Measurements from ENCODE around the gene STRIP1.

Gene STRIP1

DNA sequence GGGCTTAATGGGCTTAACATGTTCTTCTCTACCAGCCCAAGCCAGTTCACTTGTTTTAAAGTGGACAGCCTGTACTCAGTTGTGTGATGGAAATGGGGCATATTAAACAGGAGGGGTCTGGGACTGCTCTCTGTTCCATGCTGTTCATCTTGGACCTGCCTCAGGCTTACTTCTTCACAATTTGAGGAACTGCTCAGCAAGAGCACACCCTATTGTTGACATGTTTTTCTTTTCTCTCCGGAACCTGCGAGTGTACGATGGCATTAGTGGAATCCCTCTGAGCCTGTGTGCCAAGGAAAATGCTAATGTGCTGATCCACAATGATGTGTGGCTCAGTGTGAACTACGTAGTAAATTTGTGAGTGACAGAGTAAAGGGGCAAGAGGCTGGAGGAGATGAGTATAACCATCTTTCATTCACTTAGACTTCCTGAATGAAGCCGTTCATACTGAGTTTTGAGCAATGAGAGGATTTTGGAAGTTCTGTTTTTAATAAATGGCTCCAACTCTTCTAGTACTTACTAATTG, 43.0 kb upstream of the STRIP1 start:
- no peak overlapping the region for H3K27ac ChIP-seq
- no peak for TF ChIP-seq ZFX (IDR thresholded peaks at IDR 0.05)
- TF ChIP-seq, protein P1, sequence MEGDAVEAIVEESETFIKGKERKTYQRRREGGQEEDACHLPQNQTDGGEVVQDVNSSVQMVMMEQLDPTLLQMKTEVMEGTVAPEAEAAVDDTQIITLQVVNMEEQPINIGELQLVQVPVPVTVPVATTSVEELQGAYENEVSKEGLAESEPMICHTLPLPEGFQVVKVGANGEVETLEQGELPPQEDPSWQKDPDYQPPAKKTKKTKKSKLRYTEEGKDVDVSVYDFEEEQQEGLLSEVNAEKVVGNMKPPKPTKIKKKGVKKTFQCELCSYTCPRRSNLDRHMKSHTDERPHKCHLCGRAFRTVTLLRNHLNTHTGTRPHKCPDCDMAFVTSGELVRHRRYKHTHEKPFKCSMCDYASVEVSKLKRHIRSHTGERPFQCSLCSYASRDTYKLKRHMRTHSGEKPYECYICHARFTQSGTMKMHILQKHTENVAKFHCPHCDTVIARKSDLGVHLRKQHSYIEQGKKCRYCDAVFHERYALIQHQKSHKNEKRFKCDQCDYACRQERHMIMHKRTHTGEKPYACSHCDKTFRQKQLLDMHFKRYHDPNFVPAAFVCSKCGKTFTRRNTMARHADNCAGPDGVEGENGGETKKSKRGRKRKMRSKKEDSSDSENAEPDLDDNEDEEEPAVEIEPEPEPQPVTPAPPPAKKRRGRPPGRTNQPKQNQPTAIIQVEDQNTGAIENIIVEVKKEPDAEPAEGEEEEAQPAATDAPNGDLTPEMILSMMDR (conservative IDR thresholded peaks at IDR 0.05): no peak

DNA sequence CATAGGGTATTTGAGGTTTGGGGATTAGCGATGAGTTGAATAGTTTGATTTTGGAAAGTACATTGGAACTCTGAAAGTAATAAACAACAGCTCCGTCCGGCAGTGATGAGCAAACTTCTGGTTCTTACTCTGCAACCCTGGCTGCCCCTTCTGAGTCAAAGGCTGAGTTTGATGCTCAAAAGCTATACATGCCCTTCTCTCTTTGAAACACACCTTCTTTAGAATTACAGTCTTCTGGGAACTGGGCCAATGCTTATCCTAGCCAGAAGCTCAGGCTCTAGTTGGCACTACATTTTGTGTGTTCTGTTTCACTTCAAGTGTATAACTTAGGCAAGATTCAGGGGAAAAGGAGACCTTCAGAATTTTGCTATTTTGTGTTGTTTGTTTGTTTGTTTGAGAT, 40.5 kb upstream of the STRIP1 start:
- H3K27ac ChIP-seq: no peak overlapping the region
- TF ChIP-seq, protein P1 (conservative IDR thresholded peaks at IDR 0.05): no peak
- no peak for TF ChIP-seq ZFX (IDR thresholded peaks at IDR 0.05)

DNA sequence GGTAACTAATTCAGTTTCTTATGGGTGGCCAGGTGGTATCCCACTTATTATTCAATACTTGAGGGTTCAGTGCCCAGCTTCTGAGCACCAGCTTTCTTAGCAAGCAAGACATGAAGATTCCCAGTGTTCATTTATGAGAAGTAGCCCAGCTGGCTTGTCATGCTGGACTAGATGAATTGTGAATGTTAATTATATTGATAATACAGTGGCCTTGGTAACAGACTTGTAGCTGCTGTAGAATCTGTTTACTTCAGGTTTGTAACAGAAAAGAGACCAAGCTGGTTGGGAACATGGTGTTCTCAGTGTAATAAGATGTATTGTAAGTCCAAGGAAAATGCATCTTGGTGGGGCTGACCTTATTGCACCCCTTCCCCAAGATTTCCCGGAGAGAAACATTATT, 39.8 kb upstream of the STRIP1 start:
- no peak for TF ChIP-seq ZFX (IDR thresholded peaks at IDR 0.05)
- H3K27ac ChIP-seq: no peak overlapping the region

DNA sequence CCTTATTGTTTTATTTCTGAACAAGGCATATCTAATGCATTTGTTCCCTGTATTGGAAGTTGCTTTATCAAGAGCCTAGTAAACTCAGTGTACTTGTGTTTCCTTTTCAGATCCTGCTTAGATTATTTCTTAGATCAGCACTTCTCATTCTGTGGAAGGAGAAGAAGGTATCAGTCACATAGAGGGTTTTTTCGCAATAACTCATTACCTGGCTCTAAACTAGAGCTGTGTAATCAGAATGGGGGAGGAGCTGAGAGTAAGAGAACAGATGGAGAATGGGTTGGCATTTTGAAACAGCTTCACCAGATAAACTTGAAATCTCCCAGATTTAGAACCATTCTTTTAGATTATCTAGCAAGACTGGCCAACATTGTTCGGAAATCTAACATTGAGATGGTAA, 38.9 kb upstream of the STRIP1 start:
- no peak for TF ChIP-seq ZFX (IDR thresholded peaks at IDR 0.05)
- TF ChIP-seq, protein P1 (conservative IDR thresholded peaks at IDR 0.05): no peak
- no peak overlapping the region for H3K27ac ChIP-seq

DNA sequence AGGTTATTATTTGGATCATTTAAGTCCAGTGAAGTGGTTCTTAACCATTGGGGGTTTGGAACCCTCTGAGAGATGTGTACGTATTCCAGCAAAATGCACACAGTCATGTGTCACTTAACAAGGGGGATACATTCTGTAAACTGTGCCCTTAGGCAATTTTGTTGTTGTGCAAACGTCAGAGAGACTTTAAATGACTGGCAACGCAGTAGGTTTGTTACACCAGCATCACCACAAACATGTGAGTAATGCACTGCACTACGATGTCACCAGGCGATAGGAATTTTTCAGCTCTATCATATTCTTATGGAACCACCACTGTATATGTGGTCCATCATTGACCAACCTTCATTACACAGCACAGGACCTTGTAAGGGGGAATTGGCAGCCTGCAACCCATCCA, 37.9 kb upstream of the STRIP1 start:
- TF ChIP-seq, protein P1 (conservative IDR thresholded peaks at IDR 0.05): no peak
- TF ChIP-seq ZFX (IDR thresholded peaks at IDR 0.05): no peak
- H3K27ac ChIP-seq: no peak overlapping the region

DNA sequence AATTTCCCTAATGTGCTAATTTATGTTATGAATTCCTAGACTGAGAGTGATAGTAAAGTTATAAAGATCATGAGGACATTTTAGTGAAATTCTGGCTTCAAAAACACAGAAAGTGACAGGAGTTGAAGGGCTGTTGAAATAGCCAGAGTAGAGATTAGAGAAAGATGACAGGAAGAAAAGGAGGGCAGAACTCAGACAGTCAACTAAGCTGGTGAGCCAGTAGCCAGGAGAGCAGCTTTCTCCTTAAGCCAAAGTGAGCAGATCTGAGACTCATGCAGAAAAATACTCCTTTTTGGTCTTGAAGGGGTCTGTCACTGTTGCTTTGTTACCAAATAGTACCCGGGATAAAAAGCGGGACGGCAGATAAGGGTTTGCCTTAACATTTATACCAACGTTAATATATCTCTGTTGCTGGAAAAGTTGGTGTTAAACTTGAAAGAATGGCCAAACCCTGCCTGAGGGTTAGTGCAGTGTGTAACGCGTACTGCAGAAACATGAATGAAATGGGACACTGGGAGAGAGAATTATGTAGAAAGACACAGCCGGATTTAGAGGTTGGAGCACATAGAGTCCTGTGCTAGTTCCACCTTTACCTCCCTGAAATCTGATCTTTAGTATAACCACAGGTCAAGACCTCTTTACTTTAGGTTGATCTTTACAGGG, 37.1 kb upstream of the STRIP1 start:
- TF ChIP-seq ZFX (IDR thresholded peaks at IDR 0.05): no peak
- TF ChIP-seq, protein P1 (conservative IDR thresholded peaks at IDR 0.05): no peak
- H3K27ac ChIP-seq: peak overlapping the region; percentile 32; the same call in 1 of the 2 replicates

DNA sequence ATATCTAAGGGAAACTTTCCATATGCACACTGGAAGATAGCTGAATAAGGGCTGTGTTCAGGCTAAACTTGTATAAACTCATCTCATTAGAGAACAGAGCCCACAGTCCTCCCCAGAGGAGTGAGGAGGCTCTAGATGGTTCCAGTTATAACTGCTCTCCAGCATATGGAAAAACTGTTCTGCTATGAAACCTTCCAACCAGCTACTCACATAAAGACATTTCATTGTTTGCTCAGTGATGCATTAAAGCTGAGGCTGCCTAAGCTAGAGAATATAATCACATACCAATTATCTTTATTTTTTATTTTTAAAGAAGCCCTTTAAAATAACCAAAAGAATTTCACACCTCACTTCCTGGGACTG, 36.6 kb upstream of the STRIP1 start:
- H3K27ac ChIP-seq: peak overlapping the region; percentile 32; the same call in 1 of the 2 replicates
- TF ChIP-seq, protein P1 (conservative IDR thresholded peaks at IDR 0.05): no peak
- TF ChIP-seq ZFX (IDR thresholded peaks at IDR 0.05): no peak

DNA sequence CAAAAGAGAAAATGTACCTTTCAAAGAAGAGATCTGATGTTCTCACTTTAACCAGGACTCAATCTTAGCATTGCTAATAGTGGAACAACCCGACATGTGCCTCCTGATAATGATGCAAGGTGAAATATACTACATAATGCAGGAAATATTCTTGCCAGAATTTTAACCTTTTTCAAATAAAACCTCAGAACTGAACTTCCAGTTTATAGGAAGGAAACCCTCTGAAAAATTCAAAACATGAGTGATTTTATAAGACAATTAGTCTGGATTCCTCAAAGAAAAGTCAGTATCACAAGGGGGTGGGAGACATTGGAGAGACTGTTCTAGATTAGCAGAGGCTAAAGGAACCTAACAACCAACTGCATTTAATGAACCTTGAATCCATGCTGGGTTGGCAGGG, 31.7 kb upstream of the STRIP1 start:
- no peak overlapping the region for H3K27ac ChIP-seq
- TF ChIP-seq ZFX (IDR thresholded peaks at IDR 0.05): no peak
- TF ChIP-seq, protein P1 (conservative IDR thresholded peaks at IDR 0.05): no peak
